Upper lobe of right lung (tissue), 1 donor: ENCODE measurements around the gene RALGAPB. TPM values are rescaled to one million over a fixed set of nuclear protein-coding genes. Genes with fewer than 3 reads are reported as not detected.

Experiments used
- ATAC-seq: fragments of 200-7000 bp; cut with Tn5 transposase; one replicate; pipeline ENCODE4 v1.9.1; 2020; ENCODE audit warnings: mild to moderate bottlenecking, moderate library complexity
- DNase-seq: peaks from one replicate; pipeline ENCODE4 v3.0.0-alpha.2; 2020
- H3K27ac ChIP-seq: fragments of 200-600 bp; one replicate; pipeline ENCODE4 v1.8.0; 2022
- H3K27me3 ChIP-seq: fragments of 200-600 bp; one replicate; pipeline ENCODE4 v1.8.0; 2022; ENCODE audit warnings: mild to moderate bottlenecking
- H3K36me3 ChIP-seq: fragments of 200-600 bp; one replicate; pipeline ENCODE4 v1.8.0; 2022
- H3K4me1 ChIP-seq: fragments of 200-600 bp; one replicate; pipeline ENCODE4 v1.8.0; 2022
- H3K4me3 ChIP-seq: fragments of 200-600 bp; one replicate; pipeline ENCODE4 v1.8.0; 2022; ENCODE audit warnings: mild to moderate bottlenecking
- H3K9me3 ChIP-seq: fragments of 200-600 bp; one replicate; pipeline ENCODE4 v1.8.0; 2022
- intact Hi-C: fragments of 100-400 bp; cut with DNase I; formaldehyde crosslinking; loops from one replicate; pipeline ENCODE4 v1.11.0; 2022
- total RNA-seq: library from RNA; stranded (reverse); fragmentation: NEBNext Ultra II Directional; extraction: Animal tissue kit (Norgen Biotek cat#: 25700); gene quantifications from one replicate; pipeline ENCODE4 v1.2.1, GENCODE V29; 2021
- TF ChIP-seq, protein P1 (sequence below): fragments of 200-600 bp; IDR thresholded peaks from one replicate; pipeline ENCODE4 v1.8.0; 2022; ENCODE audit warnings: antibody characterized with exemption
- donor health status: DM: no; HTN: yes; CAD: no; lungs with severe emphysema.

Gene RALGAPB
- total RNA-seq, 1 donor from 2014 or later: 35.4 TPM

- DNase-seq: no peak
- TF ChIP-seq, protein P1, sequence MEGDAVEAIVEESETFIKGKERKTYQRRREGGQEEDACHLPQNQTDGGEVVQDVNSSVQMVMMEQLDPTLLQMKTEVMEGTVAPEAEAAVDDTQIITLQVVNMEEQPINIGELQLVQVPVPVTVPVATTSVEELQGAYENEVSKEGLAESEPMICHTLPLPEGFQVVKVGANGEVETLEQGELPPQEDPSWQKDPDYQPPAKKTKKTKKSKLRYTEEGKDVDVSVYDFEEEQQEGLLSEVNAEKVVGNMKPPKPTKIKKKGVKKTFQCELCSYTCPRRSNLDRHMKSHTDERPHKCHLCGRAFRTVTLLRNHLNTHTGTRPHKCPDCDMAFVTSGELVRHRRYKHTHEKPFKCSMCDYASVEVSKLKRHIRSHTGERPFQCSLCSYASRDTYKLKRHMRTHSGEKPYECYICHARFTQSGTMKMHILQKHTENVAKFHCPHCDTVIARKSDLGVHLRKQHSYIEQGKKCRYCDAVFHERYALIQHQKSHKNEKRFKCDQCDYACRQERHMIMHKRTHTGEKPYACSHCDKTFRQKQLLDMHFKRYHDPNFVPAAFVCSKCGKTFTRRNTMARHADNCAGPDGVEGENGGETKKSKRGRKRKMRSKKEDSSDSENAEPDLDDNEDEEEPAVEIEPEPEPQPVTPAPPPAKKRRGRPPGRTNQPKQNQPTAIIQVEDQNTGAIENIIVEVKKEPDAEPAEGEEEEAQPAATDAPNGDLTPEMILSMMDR: no peak
- H3K9me3 ChIP-seq: no peaks in the 10 kb centered on the region
- no peaks in the 10 kb centered on the region for H3K4me1 ChIP-seq
- no peak overlapping the region for H3K4me3 ChIP-seq
- ATAC-seq: no peak
- H3K27me3 ChIP-seq: no peaks in the 10 kb centered on the region
- intact Hi-C loops: no loop called here
- peaks cover 24% of the 10 kb centered on the region for H3K36me3 ChIP-seq
- no peak overlapping the region for H3K27ac ChIP-seq
These were observed 107.3 kb downstream of the RALGAPB start for GRCh38 chr20:38579921-38580320.

DNA sequence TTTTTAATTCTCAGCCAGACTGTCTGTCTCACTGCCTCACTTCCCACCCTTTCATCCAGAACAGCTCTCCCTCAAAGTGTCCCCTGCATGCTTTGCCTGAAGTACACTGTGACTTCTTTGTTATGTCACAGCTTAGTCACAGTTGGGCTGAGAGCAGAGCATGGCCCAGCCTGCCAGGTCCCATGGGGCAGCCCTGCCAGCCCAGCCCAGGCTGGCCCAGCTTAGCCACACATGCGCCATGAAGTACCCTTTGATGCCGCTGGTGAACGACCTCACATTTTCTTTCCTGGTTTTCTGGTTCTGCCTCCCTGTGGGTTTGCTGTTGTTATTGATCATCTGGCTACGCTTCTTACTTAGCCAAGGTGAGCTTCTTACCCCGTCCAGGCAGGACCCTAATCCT lies 108.4 kb downstream of the RALGAPB start, which contains the start of gene ADIG:
Gene ADIG (plus strand): TSS at position 185 of the 400 bp plus-strand sequence. CDS start 54 bp downstream, at position 239.
- peaks cover 13% of the 10 kb centered on the region for H3K36me3 ChIP-seq
- TF ChIP-seq, protein P1: no peak
- intact Hi-C loops: no loop called here
- H3K27ac ChIP-seq: no peak within 1 kb of the TSS
- no peak within 1 kb of the TSS for H3K4me3 ChIP-seq
- DNase-seq: no peak
- no peaks in the 10 kb centered on the region for H3K9me3 ChIP-seq
- peak; percentile 43 for ATAC-seq
- no peaks in the 10 kb centered on the region for H3K27me3 ChIP-seq
- H3K4me1 ChIP-seq: no peaks in the 10 kb centered on the region

- no peak overlapping the region for H3K4me3 ChIP-seq
- no peaks in the 10 kb centered on the region for H3K27me3 ChIP-seq
- DNase-seq: no peak
- no peaks in the 10 kb centered on the region for H3K9me3 ChIP-seq
- H3K4me1 ChIP-seq: no peaks in the 10 kb centered on the region
- no peak overlapping the region for H3K27ac ChIP-seq
- ATAC-seq: no peak
- intact Hi-C loops: no loop called here
- TF ChIP-seq, protein P1: no peak
- peaks cover 4% of the 10 kb centered on the region for H3K36me3 ChIP-seq
These were observed 109.3 kb downstream of the RALGAPB start for GRCh38 chr20:38581830-38582358.

DNA sequence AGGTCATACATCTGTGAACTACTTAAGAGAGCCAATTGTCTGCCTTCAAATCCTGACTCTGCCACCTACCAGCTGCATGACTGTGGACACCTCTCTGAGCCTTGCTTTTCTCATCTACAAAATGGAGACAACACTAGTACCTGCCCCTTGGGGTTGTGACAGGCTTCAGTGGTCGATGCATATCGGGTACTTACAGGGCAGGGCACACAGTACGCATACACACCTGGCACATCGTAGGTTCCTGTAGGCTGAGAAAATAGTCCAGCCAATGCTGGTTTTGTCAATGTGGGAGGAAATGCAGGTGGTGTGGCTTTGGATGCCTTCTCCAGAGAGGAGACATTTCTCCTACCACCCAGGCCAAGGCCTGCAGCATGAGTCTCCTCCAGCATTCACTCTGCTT lies 110.7 kb downstream of the RALGAPB start:
- Histone ChIP-seq H3K9me3 (no peaks in the 10 kb centered on the region), H3K36me3 (no peaks in the 10 kb centered on the region), H3K4me1 (no peaks in the 10 kb centered on the region), H3K27me3 (no peaks in the 10 kb centered on the region), H3K4me3 (no peak overlapping the region), H3K27ac (no peak overlapping the region)
- ATAC-seq (no peak), DNase-seq (no peak)
- TF ChIP-seq, protein P1: no peak
- intact Hi-C loops: no loop called here

- no peaks in the 10 kb centered on the region for H3K9me3 ChIP-seq
- no peak overlapping the region for H3K4me3 ChIP-seq
- intact Hi-C loops: no loop called here
- no peak for DNase-seq
- TF ChIP-seq, protein P1: no peak
- H3K36me3 ChIP-seq: no peaks in the 10 kb centered on the region
- no peaks in the 10 kb centered on the region for H3K27me3 ChIP-seq
- no peak overlapping the region for H3K27ac ChIP-seq
- no peaks in the 10 kb centered on the region for H3K4me1 ChIP-seq
- no peak for ATAC-seq
These were observed 111.6 kb downstream of the RALGAPB start for GRCh38 chr20:38584099-38584763.
